Nucleus accumbens (tissue), 56 donors: ENCODE measurements around the gene S100Z.
"Not testable (repeated sequence)": the region's sequence is repeated elsewhere in the genome, so short reads cannot be mapped to it uniquely, and the experiment has no call there.

Source experiments
- DNase-seq, 56 donors: peaks; one replicate each; lab custom pipeline; 2025; lab: John Stamatoyannopoulos, UW

The S100Z gene

DNA sequence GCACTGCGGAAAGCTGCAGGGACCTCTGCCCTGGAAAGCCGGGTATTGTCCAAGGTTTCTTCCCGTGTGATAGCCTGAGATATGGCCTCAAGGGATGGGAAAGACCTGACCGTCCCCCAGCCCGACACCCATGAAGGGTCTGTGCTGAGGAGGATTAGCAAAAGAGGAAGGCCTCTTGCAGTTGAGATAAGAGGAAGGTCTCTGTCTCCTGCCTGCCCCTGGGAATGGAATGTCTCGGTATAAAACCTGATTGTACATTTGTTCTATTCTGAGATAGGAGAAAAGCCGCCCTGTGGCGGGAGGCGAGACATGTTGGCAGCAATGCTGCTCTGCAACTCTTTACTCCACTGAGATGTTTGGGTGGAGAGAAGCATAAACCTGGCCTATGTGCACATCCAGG, 95.4 kb downstream of the S100Z start:
- DNase-seq: not testable (repeated sequence)

DNA sequence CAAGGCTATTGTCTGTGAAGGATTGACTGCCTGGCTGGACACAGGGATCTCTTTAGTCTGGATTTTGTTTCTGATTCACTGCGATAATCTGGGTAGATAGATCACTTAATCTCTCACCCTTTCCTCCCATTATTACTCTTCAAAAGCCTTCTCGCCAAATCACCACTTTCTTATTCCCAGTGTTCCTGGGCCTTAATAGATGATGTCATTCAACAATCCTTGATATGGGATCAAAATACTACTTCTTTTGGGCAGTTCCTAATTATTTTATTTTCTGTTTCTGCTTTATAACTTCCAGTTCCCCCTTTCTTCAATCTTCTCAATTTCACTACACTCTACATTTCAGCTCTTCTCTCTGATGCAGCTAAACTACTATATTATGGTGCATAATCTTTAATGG, 96.3 kb downstream of the S100Z start:
- DNase-seq: no peak

DNA sequence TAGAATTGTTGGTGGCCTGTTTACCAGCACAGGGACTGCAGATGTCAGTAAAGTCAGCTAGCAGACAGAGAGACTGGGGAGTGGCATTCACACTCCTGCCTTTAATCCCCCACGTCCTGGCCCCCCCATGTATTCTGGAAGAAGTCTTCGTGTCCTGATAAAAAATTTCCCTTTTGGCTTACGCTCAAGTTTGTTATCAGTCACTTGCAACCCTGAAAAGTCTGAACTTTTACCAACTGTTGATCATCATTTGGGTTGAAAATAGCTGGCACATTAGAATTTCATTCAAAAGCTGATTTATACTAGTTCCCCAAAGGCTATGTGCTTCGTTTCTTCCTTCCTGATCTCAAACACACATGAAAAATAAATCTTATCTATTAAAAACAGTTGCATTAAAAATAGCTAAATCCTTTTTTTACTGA, 97.3 kb downstream of the S100Z start:
- DNase-seq: no peak

DNA sequence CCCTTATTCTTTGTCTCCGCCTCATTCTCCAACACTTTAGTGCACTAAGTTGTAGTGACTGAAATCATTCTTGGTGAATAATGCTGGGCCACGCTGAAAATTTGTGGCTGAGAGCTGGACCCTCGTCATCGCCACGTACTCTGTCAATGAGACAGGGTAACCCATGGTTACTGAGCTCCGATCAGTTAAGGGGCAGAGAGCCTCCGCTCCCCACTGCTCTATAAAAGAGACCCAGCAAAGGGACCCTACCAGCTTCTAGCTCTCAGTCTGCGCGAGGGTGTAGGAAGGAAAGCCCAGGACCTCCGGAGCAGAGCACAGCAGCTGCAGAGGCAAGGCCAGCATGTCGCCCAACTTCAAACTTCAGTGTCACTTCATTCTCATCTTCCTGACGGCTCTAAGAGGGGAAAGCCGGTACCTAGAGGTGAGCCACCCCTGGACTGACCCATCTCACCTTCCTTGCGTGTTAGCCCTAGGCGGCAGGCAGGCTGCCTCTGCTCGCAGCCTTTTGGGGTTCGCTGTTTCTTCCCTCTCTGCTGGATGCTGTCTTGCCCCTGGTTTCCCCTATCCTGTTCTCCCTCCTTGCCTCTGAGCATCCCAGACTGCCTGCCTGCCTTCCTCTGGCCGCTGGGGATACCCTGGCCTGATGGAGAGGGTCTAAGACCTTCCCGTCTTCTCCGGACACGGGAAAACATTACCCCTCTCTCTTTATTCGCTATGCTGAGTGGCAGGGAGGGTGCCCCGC, 103.2 kb downstream of the S100Z start, which contains the start of gene CRHBP:
CRHBP (plus strand) TSS at position 251 of the 742 bp plus-strand sequence; CDS start at position 341, 90 bp downstream.
- DNase-seq: no peak

DNA sequence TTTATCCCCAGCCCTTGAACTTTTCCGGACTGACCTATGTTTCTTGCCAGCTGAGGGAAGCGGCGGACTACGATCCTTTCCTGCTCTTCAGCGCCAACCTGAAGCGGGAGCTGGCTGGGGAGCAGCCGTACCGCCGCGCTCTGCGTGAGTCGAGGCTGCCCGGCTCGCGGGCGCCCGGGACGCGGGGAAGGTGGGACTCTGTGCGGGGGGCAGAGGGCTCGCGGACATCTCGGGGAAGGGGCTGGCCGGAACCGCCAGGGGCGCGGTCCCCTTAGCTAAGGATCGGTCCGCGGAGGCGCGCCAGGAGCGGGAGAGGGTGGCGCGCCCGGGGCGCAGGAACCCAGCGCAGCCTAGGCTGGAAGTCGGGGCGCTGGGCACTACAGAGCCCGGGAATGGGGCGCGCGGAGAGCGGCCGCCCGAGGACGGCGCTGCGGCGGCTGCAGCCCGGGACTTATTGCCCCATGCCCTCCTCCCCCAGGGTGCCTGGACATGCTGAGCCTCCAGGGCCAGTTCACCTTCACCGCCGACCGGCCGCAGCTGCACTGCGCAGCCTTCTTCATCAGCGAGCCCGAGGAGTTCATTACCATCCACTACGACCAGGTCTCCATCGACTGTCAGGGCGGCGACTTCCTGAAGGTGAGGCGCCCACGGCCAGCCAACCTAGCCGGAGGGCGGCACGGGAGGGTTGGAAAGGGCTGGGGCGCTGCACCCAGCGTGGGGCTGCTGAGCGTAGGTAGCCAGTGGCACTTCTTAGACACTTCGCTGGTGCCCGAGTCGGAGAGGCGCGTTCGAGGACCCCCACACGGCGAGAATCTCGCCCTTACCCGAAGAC, 104.0 kb downstream of the S100Z start:
- DNase-seq: peak in 6 of 56 donors; percentile 3 to 24 (median 15)

DNA sequence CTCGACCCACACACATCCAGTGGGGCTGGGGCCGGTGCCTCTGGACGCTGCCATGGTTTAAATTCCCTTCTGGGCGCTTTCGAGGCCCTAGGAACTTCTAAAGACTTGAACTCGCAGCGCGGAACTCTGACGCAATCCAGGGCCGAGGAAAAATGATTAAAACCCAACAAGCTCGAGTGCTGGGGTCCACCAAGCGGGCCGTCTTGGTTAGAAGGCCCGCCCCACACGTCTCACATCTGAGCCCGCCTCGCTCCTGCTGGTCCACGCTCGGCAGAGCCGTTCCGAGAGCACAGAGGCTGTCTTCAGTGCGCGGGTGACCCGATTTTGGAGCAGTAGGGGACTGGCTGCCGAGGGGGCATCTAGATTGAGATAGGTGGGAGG, 104.6 kb downstream of the S100Z start:
- DNase-seq: no peak

DNA sequence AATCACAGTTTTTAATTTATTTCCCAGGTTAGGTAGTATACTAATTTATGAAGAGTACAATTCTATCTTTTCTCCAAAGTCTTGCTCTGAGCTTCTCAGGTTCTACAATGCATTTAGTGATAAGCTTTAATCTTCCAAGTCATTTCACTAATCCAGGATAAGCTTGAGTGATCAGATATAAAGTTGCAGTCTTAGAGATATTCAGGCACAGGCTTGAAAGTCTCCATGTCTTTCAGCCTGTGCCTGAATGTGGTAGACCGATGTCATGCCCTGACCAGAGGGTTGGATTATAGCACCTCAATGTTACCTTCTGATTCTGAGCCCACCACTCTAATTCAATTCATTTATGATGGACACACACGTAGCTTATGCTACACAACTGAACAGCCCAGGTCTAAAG, 106.2 kb downstream of the S100Z start:
- DNase-seq: no peak

DNA sequence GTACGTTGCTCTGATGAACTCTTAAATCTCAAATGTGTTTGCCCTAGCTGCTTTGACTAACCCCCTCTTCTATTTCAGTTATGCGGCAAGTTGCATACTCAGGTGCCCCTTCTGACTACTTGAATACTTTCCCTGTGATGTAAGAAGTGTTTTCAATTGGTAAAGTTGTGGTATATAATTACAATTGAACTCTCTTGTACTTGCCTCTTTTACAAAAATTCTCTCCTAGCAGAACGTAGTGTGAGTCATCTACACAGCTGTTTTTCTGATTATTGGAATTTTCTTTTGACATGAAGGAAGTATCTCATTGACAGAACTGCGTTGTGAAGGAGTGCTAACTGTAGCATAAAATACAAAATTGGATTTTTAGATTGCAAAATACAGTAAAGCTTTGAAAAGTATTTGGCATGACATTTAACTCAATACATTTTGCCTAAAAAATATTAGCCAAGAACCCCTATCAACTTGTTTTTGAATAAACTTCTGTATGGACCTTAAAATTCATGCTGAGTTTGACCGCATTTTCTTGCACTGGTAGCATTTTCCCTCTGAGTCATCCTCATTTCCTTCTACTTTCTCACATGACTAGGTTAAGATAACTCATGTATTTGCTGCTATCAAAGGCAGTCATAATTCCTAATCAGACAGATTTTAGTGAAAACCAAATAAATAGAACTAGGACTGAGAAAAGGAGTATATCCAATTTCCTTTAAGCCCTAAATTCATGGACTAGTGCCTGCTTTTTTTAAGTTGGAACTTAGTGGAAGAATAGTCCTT, 109.4 kb downstream of the S100Z start:
- no peak for DNase-seq

DNA sequence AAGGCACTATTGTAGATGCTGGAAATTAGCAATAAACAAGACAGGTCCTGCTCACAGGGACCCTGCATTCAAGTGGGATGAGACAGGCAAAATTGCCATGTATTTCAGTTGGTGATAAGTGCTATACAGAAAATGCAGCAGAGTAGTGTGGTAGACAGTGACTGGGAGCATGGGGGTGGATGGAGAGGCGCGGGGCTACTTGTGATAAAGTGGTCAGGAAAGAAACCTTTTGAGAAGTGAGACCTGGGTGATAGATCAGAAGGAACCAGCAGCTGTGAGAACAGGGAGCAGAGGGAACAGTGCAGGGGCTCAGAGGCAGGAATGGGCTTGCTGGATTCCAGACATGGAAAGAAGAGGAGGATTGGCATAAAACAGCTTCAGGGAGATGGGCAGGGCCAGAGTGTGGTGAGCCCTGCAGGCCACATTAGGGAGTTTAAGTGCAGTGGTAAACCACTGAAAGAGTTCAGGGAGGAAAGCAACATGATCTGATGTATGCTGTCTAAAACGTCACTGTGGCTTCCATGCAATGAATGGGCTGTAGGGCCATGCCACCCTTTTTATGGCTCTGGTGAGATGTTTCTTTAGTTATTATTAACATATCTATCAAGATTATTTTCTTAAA, 110.3 kb downstream of the S100Z start:
- DNase-seq: no peak

DNA sequence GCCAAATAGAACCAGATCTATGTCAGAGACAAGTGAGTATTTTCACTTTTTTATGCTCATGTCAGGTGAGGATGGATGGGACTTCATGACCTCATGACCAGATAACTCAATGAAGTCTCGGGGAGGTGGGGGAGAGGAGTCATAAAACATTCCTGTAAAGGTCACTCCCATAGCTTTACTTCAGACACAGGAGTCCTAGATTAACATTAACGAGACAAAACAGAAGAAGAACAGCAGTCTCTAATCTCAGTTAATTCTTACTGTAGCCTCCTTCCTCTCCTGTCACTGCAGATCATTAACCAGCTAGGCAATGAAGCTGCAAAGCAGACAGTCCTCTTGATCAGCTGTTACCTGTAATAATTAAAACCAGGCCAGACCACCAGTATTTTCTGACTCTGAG, 114.2 kb downstream of the S100Z start:
- no peak for DNase-seq
